GM19395 (cell line): ENCODE measurements around the gene HSD17B11.
"Not testable (repeated sequence)": the region's sequence is repeated elsewhere in the genome, so short reads cannot be mapped to it uniquely, and the experiment has no call there.

Experiments used
- ATAC-seq: cut with Tn5 transposase; IDR thresholded peaks from one replicate; pipeline ENCODE4 v1.9.1; 2021; ENCODE audit warnings: mild to moderate bottlenecking, moderate library complexity; ENCODE audit not compliant: unreplicated experiment

The HSD17B11 gene

DNA sequence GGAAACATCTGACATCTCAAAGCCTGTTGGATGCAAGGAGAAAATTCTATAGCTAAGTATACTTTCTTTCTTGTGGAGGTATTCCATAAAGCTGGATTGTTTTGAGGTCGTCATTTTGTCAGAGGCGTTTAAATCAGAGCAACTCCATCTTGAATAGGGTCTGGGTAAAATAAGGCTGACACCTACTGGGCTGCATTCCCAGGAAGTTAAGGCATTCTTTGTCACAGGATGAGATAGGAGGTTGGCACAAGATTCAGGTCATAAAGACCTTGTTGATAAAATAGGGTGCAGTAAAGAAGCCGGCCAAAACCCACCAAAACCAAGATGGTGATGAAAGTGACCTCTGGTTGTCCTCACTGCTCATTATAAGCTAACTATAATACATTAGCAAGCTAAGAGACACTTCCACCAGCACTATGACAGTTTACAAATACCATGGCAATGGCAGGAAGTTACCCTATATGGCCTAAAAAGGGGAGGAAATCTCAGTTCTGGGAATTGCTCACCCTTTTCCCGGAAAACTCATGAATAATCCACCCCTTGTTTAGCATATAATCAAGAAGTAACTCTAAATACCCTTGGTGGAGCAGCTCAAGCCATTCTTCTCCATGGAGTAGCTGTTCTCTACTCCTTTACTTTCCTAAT is 80.2 kb downstream of the HSD17B11 start:
- no peak for ATAC-seq

DNA sequence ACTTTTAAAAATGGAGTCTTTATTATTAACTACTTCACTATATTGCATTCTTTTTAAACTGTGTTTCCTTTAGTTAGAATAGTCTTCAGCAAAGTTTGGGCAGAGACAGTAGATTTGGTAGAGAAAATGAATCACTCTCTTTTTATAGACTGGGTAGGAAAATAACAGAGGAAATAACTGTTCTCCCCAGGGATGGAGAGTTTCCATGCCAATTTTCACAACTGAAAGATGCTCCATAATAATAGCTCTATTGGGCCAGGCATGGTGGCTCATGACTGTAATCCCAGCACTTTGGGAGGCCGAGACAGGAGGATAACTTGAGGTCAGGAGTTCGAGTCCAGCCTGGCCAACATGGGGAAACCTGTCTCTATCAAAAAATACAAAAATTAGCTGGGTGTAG is 81.4 kb downstream of the HSD17B11 start:
- no peak for ATAC-seq

DNA sequence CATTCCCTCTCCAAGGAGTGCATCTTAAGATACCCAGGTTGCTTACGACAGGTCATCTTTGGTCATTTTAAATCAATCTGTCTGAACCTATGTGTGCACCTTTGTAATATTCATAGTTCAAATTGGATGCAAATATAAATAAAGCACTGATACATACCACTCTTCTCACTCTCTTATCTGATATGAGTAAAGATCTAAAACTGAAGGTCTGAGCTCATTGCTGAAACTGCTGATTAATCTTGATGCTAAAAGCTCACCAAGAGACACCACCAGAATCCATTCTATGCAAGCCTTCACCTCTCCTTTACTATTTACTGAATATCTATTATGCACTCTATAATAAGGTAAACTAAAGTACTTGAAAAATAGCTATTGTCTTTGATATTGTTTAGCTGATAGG is 84.9 kb downstream of the HSD17B11 start:
- ATAC-seq, result no peak

DNA sequence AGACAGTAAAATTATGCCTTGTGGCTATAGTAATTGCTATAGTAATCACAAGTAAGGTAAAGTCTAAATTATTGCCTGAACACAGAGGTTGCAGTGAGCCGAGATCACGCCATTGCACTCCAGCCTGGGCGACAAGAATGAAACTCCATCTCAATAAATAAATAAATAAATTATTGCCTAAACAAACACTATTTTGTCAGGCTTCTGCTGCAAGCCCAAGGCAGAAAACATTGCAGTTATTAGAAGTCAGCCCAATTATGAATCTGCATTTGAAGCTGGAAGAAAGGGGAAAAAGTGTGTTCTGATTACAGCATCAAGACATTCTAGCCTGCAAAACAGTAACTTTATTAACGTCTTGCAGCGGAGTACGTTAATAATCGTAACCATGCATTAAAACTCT is 85.4 kb downstream of the HSD17B11 start:
- ATAC-seq, result no peak

DNA sequence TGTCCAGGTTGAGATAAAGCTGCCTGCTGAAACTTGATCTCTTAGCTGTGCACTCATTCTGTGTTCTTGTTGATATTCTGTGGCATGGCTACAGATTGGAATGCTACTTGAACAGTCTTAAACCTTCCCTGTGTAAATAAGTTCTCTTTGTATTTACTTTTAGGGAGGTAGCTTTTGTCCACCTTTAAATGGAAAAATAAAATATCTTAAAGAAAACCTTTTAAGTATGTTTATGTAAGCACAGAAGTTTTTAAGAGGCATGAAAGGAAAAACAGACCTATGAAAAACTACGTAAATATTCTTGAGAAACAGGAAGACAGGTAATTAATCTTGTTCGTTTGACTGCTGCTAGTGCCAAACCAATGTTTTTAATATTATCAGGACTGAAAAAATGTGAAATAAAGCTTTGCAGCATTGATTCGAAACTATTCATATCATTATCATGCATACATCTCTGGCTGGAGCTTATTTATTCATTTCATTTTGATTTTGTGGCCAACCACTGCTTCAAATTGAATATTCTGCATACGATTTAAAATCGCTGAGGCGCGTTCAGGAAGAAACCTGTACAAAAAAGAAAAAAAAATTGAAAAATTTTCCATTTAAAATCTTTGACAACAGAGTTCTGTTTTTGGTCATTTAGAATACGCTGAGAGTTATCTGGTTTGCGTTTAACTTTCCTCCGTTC is 86.1 kb downstream of the HSD17B11 start:
- ATAC-seq, result no peak

DNA sequence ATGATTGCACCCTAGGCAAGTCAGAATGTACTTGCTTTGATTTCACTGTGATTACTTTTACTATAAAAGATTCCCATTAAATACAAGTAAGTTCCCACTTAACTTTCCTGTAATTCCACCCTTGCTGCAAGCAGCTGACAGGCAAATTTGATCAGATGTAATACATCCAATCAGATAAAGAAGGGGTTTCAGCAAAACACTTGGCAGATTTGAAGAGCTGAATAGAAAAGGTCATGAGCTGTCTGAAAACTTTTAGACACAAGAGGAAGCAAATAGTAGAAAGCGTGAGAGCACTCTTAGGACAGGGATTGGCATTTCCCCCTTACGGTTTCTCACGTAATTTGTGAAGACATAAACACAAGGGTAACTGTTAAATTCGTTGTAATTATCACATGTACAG is 91.1 kb downstream of the HSD17B11 start:
- ATAC-seq, result no peak

DNA sequence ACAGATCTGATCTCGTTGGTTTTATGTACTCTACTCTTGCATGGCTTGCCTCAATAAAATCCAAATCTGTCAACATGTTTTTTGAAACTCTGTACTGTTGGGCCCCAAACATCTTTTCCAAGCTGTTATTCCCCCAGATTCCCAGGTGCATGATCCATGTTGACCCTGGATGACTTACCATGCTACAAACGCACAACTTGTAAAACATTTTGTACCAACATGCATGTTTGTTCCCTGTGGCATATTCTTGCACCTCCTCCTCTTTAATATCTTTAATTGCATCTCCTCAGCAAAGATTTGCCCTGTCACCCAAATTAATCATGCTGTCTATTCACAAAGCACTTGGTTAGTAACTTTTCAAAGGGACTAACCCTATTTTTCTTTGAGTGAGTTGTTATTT is 92.6 kb downstream of the HSD17B11 start:
- no peak for ATAC-seq

DNA sequence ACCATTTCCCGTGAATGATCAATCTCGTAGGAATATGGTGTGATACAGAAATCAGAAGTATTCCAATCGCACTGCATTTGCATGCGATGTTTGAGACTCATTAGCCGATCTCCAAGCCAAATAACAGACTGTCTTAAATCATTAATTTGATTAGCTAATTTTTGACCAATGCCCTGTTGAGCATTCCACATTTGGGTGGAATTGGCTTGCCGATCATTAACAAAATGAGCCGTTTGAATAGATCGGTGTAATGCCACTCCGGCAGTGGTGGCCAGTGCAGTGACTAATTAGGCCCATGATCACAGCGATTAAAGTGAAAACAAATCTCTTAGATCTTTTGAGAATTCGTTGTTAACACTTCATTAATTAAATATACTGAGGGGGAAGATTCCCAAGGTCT is 96.1 kb downstream of the HSD17B11 start:
- ATAC-seq, result not testable (repeated sequence)

DNA sequence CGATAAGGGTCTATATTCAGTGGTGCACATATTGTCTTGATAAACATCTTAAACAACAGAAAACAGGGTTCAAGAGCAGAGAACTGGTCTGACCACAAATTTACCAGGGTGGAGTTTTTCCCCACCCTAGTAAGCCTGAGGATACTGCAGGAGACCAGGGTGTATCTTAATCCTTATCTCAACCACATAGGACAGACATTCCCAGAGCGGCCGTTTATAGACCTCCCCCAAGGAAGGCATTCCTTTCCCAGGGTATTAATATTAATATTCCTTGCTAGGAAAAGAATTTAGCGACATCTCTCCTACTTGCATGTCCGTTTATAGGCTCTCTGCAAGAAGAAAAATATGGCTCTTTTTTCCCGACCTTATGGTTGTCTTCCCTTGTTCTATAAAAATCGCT is 97.1 kb downstream of the HSD17B11 start:
- not testable (repeated sequence) for ATAC-seq

DNA sequence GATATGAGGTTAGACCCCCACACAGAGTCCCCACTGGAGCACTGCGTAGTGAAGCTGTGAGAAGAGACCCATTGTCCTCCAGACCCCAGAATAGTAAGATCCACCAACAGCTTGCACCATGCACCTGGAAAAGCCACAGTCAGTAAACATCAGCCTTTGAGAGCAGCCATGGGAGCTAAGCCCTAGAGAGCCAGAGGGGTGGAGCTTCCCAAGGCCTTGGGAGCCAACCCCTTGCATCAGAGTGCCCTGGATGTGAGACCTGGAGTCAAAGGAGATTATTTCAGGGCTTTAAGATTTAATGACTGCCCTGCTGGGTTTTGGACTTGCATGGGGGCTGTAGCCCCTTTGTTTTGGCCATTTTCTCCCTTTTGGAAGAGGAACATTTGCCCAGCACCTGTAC is 104.0 kb downstream of the HSD17B11 start:
- no peak for ATAC-seq
